HEK293 (cell line): ENCODE data around the gene BBOX1.

Source experiments
- CTCF ChIA-PET: fragments of 350-600 bp; formaldehyde crosslinking; extraction: SDS; loops from one replicate; lab custom pipeline; 2021; ENCODE audit warnings: antibody characterized with exemption; lab: Yijun Ruan, JAX
- POLR2A ChIA-PET: fragments of 300-600 bp; formaldehyde crosslinking; extraction: SDS; loops from one replicate; lab custom pipeline; 2020; ENCODE audit warnings: antibody characterized with exemption, inconsistent platforms; lab: Yijun Ruan, JAX
- H3K27ac ChIP-seq: fragments of 200-500 bp; sonication (Bioruptor generic); 2 replicates; pipeline ENCODE4 v1.5.1; 2014; ENCODE audit warnings: low read depth, low read length, control low read depth, inconsistent platforms; ENCODE audit errors: extremely low read depth
- H3K36me3 ChIP-seq, 2 experiments: fragments of 200-500 bp in 1 of 2; sonication (Bioruptor generic) in 1 of 2; 1 replicate in 1 of 2; 2 replicates in 1 of 2; pipeline ENCODE4 v1.5.1; 2014 to 2017; ENCODE audit warnings: inconsistent platforms in 2 of 2, low read length in 2 of 2; ENCODE audit not compliant: control insufficient read depth in 2 of 2, insufficient read depth in 1 of 2
- H3K4me1 ChIP-seq: fragments of 200-500 bp; sonication (Bioruptor generic); 2 replicates; pipeline ENCODE4 v1.5.1; 2014; ENCODE audit warnings: mild to moderate bottlenecking, low read length, inconsistent platforms; ENCODE audit not compliant: control insufficient read depth, insufficient read depth
- H3K4me3 ChIP-seq: 2 replicates; pipeline ENCODE4 v1.5.1; 2011; ENCODE audit warnings: low read depth, mild to moderate bottlenecking, control low read depth, low read length, moderate library complexity
- H3K9me3 ChIP-seq: fragments of 200-500 bp; sonication (Bioruptor generic); 2 replicates; pipeline ENCODE4 v1.5.1; 2014; ENCODE audit warnings: low read depth, low read length, inconsistent platforms; ENCODE audit not compliant: control insufficient read depth, insufficient read depth
- EGR2 ChIP-seq: fragments of 450-650 bp; formaldehyde crosslinking; IDR thresholded peaks from 2 replicates; pipeline ENCODE4 v1.5.1; 2016; ENCODE audit warnings: low read depth, missing biosample characterization, missing genetic modification characterization
- MEIS1 ChIP-seq: sonication (generic); formaldehyde crosslinking; IDR thresholded peaks from 2 replicates; pipeline ENCODE4 v1.8.1; 2022; ENCODE audit warnings: missing genetic modification reagents, mild to moderate bottlenecking, borderline replicate concordance
- PRDM1 ChIP-seq: fragments of 450-650 bp; formaldehyde crosslinking; IDR thresholded peaks from 2 replicates; pipeline ENCODE4; 2016; ENCODE audit warnings: missing biosample characterization, missing genetic modification characterization
- SCRT2 ChIP-seq: fragments of 450-650 bp; formaldehyde crosslinking; IDR thresholded peaks from 2 replicates; pipeline ENCODE4 v1.5.1; 2016; ENCODE audit warnings: missing biosample characterization, missing genetic modification characterization
- YY1 ChIP-seq: fragments of 450-650 bp; formaldehyde crosslinking; IDR thresholded peaks from 2 replicates; pipeline ENCODE4 v1.5.1; 2018; ENCODE audit warnings: missing biosample characterization, missing genetic modification characterization
- ZNF10 ChIP-seq: fragments of 450-650 bp; formaldehyde crosslinking; IDR thresholded peaks from 2 replicates; pipeline ENCODE4 v1.5.1; 2017; ENCODE audit warnings: missing biosample characterization, missing genetic modification characterization
- ZNF133 ChIP-seq: fragments of 450-650 bp; formaldehyde crosslinking; IDR thresholded peaks from 2 replicates; pipeline ENCODE4 v1.5.1; 2016; ENCODE audit warnings: missing biosample characterization, missing genetic modification characterization
- ZNF473 ChIP-seq: fragments of 450-650 bp; formaldehyde crosslinking; IDR thresholded peaks from 2 replicates; pipeline ENCODE4 v1.5.1; 2017; ENCODE audit warnings: missing biosample characterization, missing genetic modification characterization
- ZNF670 ChIP-seq: fragments of 450-650 bp; formaldehyde crosslinking; IDR thresholded peaks from 2 replicates; pipeline ENCODE4 v1.5.1; 2016; ENCODE audit warnings: missing biosample characterization, missing genetic modification characterization, low read depth
- TF ChIP-seq, protein P1 (sequence below): fragments of 450-650 bp; formaldehyde crosslinking; conservative IDR thresholded peaks from 2 replicates; pipeline ENCODE4 v1.5.1; 2016; ENCODE audit warnings: low read depth, missing biosample characterization, missing genetic modification characterization
- TF ChIP-seq, protein P2 (sequence below): fragments of 450-650 bp; formaldehyde crosslinking; IDR thresholded peaks from 2 replicates; pipeline ENCODE4 v1.5.1; 2016; ENCODE audit warnings: missing biosample characterization, missing genetic modification characterization
- TF ChIP-seq, protein P3 (sequence below): fragments of 450-650 bp; formaldehyde crosslinking; IDR thresholded peaks from 2 replicates; pipeline ENCODE4 v1.5.1; 2016; ENCODE audit warnings: missing biosample characterization, missing genetic modification characterization

The BBOX1 gene

DNA sequence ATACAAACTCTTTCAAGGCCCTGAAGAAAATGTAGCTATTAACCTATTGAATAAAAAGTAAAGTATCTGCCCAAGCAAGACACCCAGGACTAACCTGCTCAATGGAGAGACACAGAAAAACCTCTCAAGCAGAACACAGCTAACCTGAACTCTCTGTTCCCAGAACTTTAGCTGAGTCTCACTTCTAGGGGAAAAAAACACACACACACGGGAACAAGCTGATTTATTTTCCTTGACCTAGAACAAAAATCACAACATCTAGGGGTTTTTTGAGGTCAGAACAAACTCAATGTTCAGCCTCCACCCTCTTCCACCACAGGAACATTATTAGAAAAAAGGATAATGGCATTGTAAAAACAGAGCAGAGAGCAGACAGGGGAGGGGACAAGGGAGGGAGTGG, 121.6 kb downstream of the BBOX1 start (continued):
- TF ChIP-seq, protein P1, sequence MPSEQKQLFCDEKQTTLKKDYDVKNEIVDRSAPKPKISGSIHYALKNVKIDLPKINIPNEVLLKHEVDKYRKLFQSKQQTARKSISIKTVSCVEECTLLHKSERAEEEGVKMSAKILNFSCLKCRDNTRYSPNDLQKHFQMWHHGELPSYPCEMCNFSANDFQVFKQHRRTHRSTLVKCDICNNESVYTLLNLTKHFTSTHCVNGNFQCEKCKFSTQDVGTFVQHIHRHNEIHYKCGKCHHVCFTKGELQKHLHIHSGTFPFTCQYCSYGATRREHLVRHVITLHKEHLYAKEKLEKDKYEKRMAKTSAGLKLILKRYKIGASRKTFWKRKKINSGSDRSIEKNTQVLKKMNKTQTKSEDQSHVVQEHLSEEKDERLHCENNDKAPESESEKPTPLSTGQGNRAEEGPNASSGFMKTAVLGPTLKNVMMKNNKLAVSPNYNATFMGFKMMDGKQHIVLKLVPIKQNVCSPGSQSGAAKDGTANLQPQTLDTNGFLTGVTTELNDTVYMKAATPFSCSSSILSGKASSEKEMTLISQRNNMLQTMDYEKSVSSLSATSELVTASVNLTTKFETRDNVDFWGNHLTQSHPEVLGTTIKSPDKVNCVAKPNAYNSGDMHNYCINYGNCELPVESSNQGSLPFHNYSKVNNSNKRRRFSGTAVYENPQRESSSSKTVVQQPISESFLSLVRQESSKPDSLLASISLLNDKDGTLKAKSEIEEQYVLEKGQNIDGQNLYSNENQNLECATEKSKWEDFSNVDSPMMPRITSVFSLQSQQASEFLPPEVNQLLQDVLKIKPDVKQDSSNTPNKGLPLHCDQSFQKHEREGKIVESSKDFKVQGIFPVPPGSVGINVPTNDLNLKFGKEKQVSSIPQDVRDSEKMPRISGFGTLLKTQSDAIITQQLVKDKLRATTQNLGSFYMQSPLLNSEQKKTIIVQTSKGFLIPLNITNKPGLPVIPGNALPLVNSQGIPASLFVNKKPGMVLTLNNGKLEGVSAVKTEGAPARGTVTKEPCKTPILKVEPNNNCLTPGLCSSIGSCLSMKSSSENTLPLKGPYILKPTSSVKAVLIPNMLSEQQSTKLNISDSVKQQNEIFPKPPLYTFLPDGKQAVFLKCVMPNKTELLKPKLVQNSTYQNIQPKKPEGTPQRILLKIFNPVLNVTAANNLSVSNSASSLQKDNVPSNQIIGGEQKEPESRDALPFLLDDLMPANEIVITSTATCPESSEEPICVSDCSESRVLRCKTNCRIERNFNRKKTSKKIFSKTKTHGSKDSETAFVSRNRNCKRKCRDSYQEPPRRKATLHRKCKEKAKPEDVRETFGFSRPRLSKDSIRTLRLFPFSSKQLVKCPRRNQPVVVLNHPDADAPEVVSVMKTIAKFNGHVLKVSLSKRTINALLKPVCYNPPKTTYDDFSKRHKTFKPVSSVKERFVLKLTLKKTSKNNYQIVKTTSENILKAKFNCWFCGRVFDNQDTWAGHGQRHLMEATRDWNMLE (tag by site-specific recombination) = no peak
- no peak for TF ChIP-seq ZNF10 (tag by site-specific recombination)
- no peak for TF ChIP-seq ZNF670 (tag by site-specific recombination)
- no peak for TF ChIP-seq MEIS1 (CRISPR knock-in tag)
- no peak for TF ChIP-seq ZNF133

DNA sequence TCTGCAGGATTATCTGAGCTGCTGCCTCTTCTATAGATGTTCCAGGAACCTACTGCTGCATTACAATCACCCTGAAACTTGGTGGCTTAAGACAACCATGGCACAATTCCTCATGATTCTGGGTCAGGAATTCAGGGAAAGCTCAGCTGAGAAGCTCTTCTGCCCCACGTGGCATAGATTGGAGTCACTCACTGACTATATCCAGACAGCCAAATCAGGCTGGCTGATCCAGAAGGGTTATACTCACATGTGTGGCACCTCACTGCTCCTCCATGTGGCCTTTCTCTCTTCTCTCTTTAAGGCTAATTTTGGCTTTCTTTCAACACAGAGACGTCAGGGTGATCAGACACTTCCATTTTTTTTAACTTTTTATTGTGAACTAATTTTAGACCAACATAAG, 125.5 kb downstream of the BBOX1 start:
- Histone ChIP-seq H3K9me3 (no peaks in the 10 kb centered on the region), H3K36me3 (peaks cover 0 to 2% of the 10 kb centered on the region in 2 experiments; a peak in 1 of 3 replicates), H3K4me1 (peaks cover under 1% of the 10 kb centered on the region; the same call in 1 of the 2 replicates), H3K4me3 (no peak overlapping the region), H3K27ac (no peak overlapping the region)
- TF ChIP-seq, protein P2, sequence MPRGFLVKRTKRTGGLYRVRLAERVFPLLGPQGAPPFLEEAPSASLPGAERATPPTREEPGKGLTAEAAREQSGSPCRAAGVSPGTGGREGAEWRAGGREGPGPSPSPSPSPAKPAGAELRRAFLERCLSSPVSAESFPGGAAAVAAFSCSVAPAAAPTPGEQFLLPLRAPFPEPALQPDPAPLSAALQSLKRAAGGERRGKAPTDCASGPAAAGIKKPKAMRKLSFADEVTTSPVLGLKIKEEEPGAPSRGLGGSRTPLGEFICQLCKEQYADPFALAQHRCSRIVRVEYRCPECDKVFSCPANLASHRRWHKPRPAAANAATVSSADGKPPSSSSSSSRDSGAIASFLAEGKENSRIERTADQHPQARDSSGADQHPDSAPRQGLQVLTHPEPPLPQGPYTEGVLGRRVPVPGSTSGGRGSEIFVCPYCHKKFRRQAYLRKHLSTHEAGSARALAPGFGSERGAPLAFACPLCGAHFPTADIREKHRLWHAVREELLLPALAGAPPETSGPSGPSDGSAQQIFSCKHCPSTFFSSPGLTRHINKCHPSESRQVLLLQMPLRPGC (tag by site-specific recombination) = no peak
- no peak for TF ChIP-seq YY1 (tag by site-specific recombination)
- TF ChIP-seq ZNF473 (tag by site-specific recombination) = no peak
- TF ChIP-seq EGR2 = no peak
- no peak for TF ChIP-seq SCRT2 (tag by site-specific recombination)
- TF ChIP-seq PRDM1 = no peak
- TF ChIP-seq, protein P3, sequence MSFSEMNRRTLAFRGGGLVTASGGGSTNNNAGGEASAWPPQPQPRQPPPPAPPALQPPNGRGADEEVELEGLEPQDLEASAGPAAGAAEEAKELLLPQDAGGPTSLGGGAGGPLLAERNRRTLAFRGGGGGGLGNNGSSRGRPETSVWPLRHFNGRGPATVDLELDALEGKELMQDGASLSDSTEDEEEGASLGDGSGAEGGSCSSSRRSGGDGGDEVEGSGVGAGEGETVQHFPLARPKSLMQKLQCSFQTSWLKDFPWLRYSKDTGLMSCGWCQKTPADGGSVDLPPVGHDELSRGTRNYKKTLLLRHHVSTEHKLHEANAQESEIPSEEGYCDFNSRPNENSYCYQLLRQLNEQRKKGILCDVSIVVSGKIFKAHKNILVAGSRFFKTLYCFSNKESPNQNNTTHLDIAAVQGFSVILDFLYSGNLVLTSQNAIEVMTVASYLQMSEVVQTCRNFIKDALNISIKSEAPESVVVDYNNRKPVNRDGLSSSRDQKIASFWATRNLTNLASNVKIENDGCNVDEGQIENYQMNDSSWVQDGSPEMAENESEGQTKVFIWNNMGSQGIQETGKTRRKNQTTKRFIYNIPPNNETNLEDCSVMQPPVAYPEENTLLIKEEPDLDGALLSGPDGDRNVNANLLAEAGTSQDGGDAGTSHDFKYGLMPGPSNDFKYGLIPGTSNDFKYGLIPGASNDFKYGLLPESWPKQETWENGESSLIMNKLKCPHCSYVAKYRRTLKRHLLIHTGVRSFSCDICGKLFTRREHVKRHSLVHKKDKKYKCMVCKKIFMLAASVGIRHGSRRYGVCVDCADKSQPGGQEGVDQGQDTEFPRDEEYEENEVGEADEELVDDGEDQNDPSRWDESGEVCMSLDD (tag by site-specific recombination) = no peak
- POLR2A ChIA-PET = no interaction called here
- CTCF ChIA-PET = interaction anchor here (0.8 to 1.7 kb wide), 4 partner anchors 130 to 413 kb away, joined by 3 to 6 read pairs (median 4); no protein-coding TSS in a partner anchor

- TF ChIP-seq, protein P3 (tag by site-specific recombination) = no peak
- no peaks in the 10 kb centered on the region for H3K9me3 ChIP-seq
- peaks cover 16% of the 10 kb centered on the region for H3K4me1 ChIP-seq
- peaks cover 0 to 2% of the 10 kb centered on the region in 2 experiments; a peak in 1 of 3 replicates for H3K36me3 ChIP-seq
- H3K4me3 ChIP-seq = no peak overlapping the region
- POLR2A ChIA-PET = no interaction called here
- no peak overlapping the region for H3K27ac ChIP-seq
- CTCF ChIA-PET = interaction anchor here (0.8 to 1.4 kb wide), 4 partner anchors 11 to 326 kb away, joined by 3 to 6 read pairs (median 4); no protein-coding TSS in a partner anchor
Observed at GRCh38 chr11:27171376-27171958, 130.9 kb downstream of the BBOX1 start.
